Loucy (cell line): ENCODE results near the gene RGS2.

Experiments used
- CTCF ChIP-seq: fragments of 200-600 bp; sonication (generic); conservative IDR thresholded peaks from 2 replicates; pipeline ENCODE4 v1.5.1; 2014; ENCODE audit warnings: mild to moderate bottlenecking, antibody characterized with exemption, low read length
- EZH2phosphoT487 ChIP-seq: fragments of 200-600 bp; IDR thresholded peaks from 2 replicates; pipeline ENCODE4 v1.6.1; 2018; ENCODE audit warnings: antibody characterized with exemption, mild to moderate bottlenecking, moderate library complexity, borderline replicate concordance

GRCh38 chr1:192805832-192806323 lies 3.0 kb upstream of the RGS2 start:
- TF ChIP-seq CTCF (peak; percentile 80), EZH2phosphoT487 (no peak)
